RWPE1 (cell line): ENCODE results near the gene BCL3.
"Not testable (repeated sequence)": the region's sequence is repeated elsewhere in the genome, so short reads cannot be mapped to it uniquely, and the experiment has no call there.

Source experiments
- CTCF ChIA-PET: fragments of 350-600 bp; sonication (Branson Sonifier 250); formaldehyde crosslinking; extraction: SDS; loops from one replicate; lab custom pipeline; 2021; lab: Yijun Ruan, JAX
- POLR2A ChIA-PET: fragments of 400-600 bp; formaldehyde crosslinking; extraction: SDS; loops from one replicate; lab custom pipeline; 2020; ENCODE audit warnings: antibody characterized with exemption; ENCODE audit not compliant: low non-redundant PET; lab: Yijun Ruan, JAX
- DNase-seq: peaks from one replicate; pipeline ENCODE4 v3.0.0; 2012; ENCODE audit warnings: low spot score
- H3K27ac ChIP-seq: fragments of 450-650 bp; 2 replicates; pipeline ENCODE4 v1.5.1; 2017
- CTCF ChIP-seq: fragments of 450-650 bp; conservative IDR thresholded peaks from 2 replicates; pipeline ENCODE4 v1.5.1; 2017; ENCODE audit warnings: low read depth, mild to moderate bottlenecking

Gene BCL3

DNA sequence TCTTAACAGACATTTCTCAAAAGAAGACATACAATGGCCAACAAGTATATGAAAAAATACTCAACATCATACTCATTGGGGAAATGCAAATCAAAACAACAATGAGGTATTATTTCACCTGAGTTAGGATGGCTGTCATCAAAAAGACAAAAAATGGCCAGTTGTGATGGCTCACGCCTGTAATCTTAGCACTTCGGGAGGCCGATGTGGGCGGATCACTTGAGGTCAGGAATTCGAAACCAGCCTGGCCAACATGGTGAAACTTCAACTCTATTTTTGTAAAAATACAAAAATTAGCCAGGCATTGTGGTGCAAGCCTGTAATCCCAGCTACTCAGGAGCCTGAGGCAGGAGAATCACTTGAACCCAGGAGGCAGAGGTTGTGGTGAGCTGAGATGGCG, 27.6 kb upstream of the BCL3 start:
- no peak for DNase-seq
- ChIA-PET CTCF (interaction anchor here (3.3 to 5.4 kb wide), 2 partner anchors 32 to 48 kb away, joined by 18 to 106 read pairs; no protein-coding TSS in a partner anchor), POLR2A (no interaction called here)
- H3K27ac ChIP-seq = no peak overlapping the region; the same call in 1 of the 2 replicates
- no peak for TF ChIP-seq CTCF

DNA sequence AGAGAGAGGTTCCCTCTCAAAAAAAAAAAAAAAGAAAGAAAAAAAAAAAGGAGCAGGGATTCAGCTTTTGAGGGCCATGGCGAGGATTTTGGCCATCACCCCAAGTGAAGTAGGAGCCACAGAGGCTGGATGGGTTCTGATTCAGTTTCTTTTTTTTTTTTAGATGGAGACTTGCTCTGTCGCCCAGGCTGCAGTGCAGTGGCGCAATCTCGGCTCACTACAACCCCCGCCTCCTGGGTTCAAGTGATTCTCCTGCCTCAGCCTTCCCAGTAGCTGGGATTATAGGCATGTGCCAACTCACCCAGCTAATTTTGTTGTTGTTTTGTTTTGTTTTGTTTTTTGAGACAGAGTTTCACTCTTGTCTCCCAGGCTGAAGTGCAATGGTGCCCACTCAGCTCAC, 27.1 kb upstream of the BCL3 start:
- CTCF ChIA-PET = interaction anchor here (3.3 to 5.4 kb wide), 2 partner anchors 32 to 48 kb away, joined by 18 to 106 read pairs; no protein-coding TSS in a partner anchor
- DNase-seq, POLR2A ChIA-PET: not testable (repeated sequence)
- H3K27ac ChIP-seq = peak overlapping the region; percentile 60; the same call in 1 of the 2 replicates

GRCh38 chr19:44722131-44723121, 26.1 kb upstream of the BCL3 start:
- H3K27ac ChIP-seq = peak overlapping the region; percentile 60
- CTCF ChIA-PET = interaction anchor here (0.6 to 5.4 kb wide), 8 partner anchors 17 to 542 kb away, joined by 3 to 106 read pairs (median 5); no protein-coding TSS in a partner anchor
- DNase-seq = no peak
- no peak for TF ChIP-seq CTCF
- POLR2A ChIA-PET = no interaction called here

- CTCF ChIA-PET = interaction anchor here (0.5 to 5.4 kb wide), 35 partner anchors 9 to 257 kb away, joined by 3 to 106 read pairs (median 5); partner anchors contain the start of genes BCL3, CBLC and NECTIN2
- no peak for TF ChIP-seq CTCF
- DNase-seq = no peak
- POLR2A ChIA-PET = no interaction called here
- H3K27ac ChIP-seq = peak overlapping the region; percentile 60
Measured at GRCh38 chr19:44723299-44723951, 25.1 kb upstream of the BCL3 start.

- TF ChIP-seq CTCF = peak; percentile 96
- ChIA-PET CTCF (interaction anchor here (0.5 to 5.4 kb wide), 39 partner anchors 8 to 1091 kb away, joined by 3 to 106 read pairs (median 5); partner anchors contain the start of genes BCL3, CBLC and NECTIN2), POLR2A (interaction anchor here (0.5 kb wide), 1 partner anchor 25 kb away, joined by 3 read pairs; no protein-coding TSS in a partner anchor)
- H3K27ac ChIP-seq = peak overlapping the region; percentile 60
- DNase-seq = peak; percentile 76
Measured at GRCh38 chr19:44723952-44724319, 24.6 kb upstream of the BCL3 start.

DNA sequence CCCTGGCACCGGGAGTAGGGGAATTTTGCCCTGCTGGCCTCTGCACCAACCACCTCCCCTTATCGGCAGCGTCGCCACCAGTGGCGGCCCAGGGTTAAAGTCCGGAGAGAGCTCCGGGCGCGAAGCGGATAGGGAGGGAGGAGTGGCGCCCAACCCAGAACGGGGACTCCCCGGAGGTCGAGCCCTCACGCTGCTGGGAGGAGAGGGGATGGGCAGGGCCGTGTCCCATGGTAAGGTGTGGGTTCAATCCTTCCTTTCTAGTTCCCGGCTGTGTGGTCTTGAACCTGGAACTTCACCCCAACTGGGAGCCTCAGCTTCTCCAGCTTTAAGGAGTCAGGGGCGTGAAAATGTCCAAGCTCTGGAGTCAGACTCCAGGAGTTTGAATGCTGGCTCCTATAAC, 23.3 kb upstream of the BCL3 start:
- H3K27ac ChIP-seq = peak overlapping the region; percentile 60
- DNase-seq = no peak
- ChIA-PET POLR2A (no interaction called here), CTCF (interaction anchor here (0.6 to 5.4 kb wide), 5 partner anchors 10 to 73 kb away, joined by 3 to 106 read pairs (median 7); no protein-coding TSS in a partner anchor)
- no peak for TF ChIP-seq CTCF
